Activated CD8-positive, alpha-beta memory T cell treated with anti-CD3 and anti-CD28 coated beads, Interleukin-2, amount 50 U/mL, for 4 hours (primary cell): ENCODE results near the gene KRT6A.
"Not testable (repeated sequence)": the region's sequence is repeated elsewhere in the genome, so short reads cannot be mapped to it uniquely, and the experiment has no call there.

Experiments
- DNase-seq: peaks from one replicate; pipeline ENCODE4 v3.0.0-alpha.2; 2020

KRT6A gene

GRCh38 chr12:52454411-52455201 lies 38.5 kb downstream of the KRT6A start:
- no peak for DNase-seq

GRCh38 chr12:52452101-52452500 lies 41.0 kb downstream of the KRT6A start, which contains the start of gene KRT6B:
TSS of gene KRT6B (minus strand) at chr12:52452146. CDS start at chr12:52452078, 68 bp downstream.
- DNase-seq: no peak

- no peak for DNase-seq
Observed at GRCh38 chr12:52448228-52448627, 44.8 kb downstream of the KRT6A start.

GRCh38 chr12:52447196-52447595 lies 45.9 kb downstream of the KRT6A start:
- DNase-seq: not testable (repeated sequence)

- no peak for DNase-seq
Observed at GRCh38 chr12:52446367-52447045, 46.6 kb downstream of the KRT6A start.

GRCh38 chr12:52445876-52446275 lies 47.2 kb downstream of the KRT6A start:
- DNase-seq: no peak

GRCh38 chr12:52444647-52445595 lies 48.1 kb downstream of the KRT6A start:
- no peak for DNase-seq

- DNase-seq: no peak
Observed at GRCh38 chr12:52443966-52444365, 49.1 kb downstream of the KRT6A start.

- no peak for DNase-seq
Observed at GRCh38 chr12:52442600-52443061, 50.4 kb downstream of the KRT6A start.

- no peak for DNase-seq
Observed at GRCh38 chr12:52441320-52441911, 51.6 kb downstream of the KRT6A start.

GRCh38 chr12:52440821-52441319 lies 52.2 kb downstream of the KRT6A start:
- no peak for DNase-seq

GRCh38 chr12:52439845-52440244 lies 53.2 kb downstream of the KRT6A start:
- DNase-seq: no peak

- no peak for DNase-seq
Observed at GRCh38 chr12:52439420-52439819, 53.6 kb downstream of the KRT6A start.

- DNase-seq: no peak
Observed at GRCh38 chr12:52438305-52439301, 54.5 kb downstream of the KRT6A start.

- DNase-seq: no peak
Observed at GRCh38 chr12:52437508-52437907, 55.5 kb downstream of the KRT6A start.
